AG09309 (cell line): Measurements from ENCODE around the gene GOLGA6D.
"Not testable (repeated sequence)": the region's sequence is repeated elsewhere in the genome, so short reads cannot be mapped to it uniquely, and the experiment has no call there.

Experiments used
- DNase-seq: peaks from one replicate; pipeline ENCODE4 v3.0.0-alpha.2; 2010; ENCODE audit warnings: low read depth
- H3K4me3 ChIP-seq: 2 replicates; pipeline ENCODE4 v1.5.1; 2011; ENCODE audit warnings: mild to moderate bottlenecking, low read depth, low read length, moderate library complexity; ENCODE audit not compliant: control insufficient read depth
- TF ChIP-seq, protein P1 (sequence below): IDR thresholded peaks from 2 replicates; pipeline ENCODE4 v1.5.1; 2011; ENCODE audit warnings: mild to moderate bottlenecking, low read depth, low read length, inconsistent platforms; ENCODE audit not compliant: insufficient read depth, control insufficient read depth; ENCODE audit errors: missing control alignments

Gene GOLGA6D

DNA sequence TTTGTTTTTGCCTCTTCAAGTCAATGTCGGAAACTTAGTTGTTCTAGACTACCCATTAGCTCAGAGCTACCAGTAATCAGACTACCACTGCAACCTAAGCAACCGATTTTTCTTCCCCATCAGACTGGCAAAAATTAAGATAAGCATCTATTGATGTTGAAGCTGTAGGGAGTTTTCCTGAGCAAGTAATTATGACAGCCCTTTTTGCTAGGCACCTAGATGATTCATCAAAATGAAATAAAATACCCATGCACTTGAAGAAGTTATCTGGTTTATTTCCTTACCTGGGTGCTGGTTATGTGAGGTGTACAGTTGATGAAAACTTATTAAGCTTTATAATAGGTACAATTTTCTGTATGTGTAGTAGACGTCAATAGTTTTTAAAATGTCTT is 52.7 kb downstream of the GOLGA6D start:
- no peak for DNase-seq
- TF ChIP-seq, protein P1, sequence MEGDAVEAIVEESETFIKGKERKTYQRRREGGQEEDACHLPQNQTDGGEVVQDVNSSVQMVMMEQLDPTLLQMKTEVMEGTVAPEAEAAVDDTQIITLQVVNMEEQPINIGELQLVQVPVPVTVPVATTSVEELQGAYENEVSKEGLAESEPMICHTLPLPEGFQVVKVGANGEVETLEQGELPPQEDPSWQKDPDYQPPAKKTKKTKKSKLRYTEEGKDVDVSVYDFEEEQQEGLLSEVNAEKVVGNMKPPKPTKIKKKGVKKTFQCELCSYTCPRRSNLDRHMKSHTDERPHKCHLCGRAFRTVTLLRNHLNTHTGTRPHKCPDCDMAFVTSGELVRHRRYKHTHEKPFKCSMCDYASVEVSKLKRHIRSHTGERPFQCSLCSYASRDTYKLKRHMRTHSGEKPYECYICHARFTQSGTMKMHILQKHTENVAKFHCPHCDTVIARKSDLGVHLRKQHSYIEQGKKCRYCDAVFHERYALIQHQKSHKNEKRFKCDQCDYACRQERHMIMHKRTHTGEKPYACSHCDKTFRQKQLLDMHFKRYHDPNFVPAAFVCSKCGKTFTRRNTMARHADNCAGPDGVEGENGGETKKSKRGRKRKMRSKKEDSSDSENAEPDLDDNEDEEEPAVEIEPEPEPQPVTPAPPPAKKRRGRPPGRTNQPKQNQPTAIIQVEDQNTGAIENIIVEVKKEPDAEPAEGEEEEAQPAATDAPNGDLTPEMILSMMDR, result no peak
- peak overlapping the region; percentile 81 for H3K4me3 ChIP-seq

GRCh38 chr15:75335705-75336355 is 53.2 kb downstream of the GOLGA6D start, which contains the start of gene COMMD4:
COMMD4 (plus strand) TSS chr15:75336063; CDS start chr15:75336090, 27 bp downstream.
- TF ChIP-seq, protein P1, result no peak
- peak; percentile 76 for DNase-seq
- H3K4me3 ChIP-seq, result peak within 1 kb of the TSS; percentile 81

DNA sequence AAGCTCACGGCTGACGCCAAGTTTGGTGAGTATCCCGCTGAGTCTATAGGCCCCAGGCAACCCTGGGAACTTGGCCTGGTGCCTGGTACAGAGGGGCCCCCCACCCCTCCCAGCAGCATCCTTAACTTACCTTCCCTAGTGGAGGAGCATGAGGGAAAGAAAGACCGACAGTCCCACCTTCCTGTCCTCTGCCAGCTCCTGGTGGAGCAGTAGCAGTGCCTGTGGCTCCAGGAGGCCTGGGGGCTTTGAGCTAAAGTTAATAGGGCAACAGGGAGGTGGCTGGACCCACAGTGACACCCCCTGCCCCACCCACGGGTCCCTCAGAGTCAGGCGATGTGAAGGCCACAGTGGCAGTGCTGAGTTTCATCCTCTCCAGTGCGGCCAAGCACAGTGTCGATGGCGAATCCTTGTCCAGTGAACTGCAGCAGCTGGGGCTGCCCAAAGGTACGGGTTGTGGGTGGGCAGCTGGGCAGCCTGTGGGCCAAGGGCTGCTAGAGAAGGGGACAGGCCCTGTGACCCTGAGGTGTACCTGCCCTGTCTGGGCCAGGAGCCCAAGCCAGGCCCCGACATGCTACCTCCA is 56.1 kb downstream of the GOLGA6D start:
- no peak overlapping the region for H3K4me3 ChIP-seq
- DNase-seq, result no peak
- TF ChIP-seq, protein P1, result no peak

DNA sequence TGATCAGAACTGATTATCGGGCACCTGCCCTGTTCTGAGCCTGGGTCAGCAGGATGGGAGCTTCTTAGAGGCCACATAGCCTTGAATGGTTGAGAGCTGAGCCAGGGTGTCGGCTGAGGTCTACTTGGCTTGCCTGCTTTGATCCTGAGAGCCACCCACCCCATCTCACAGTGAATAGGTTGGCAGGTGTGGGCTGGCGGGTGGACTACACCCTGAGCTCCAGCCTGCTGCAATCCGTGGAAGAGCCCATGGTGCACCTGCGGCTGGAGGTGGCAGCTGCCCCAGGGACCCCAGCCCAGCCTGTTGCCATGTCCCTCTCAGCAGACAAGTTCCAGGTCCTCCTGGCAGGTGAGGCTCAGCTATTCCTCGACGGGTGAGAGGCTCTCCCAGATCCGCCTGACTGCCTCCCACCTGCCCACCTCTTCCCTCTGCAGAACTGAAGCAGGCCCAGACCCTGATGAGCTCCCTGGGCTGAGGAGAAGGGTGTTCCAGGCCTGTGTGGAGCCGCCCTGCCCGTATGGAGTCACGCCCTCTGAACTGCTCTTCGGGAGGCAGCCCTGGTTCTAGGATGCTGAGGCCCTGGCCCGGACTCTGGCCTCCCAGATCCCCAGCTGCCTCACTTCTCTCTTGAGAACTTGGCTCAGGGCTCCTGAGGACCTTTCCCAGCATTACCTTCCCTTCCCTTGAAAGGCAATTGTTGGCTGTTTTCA is 57.1 kb downstream of the GOLGA6D start:
- TF ChIP-seq, protein P1, result no peak
- no peak overlapping the region for H3K4me3 ChIP-seq
- no peak for DNase-seq

DNA sequence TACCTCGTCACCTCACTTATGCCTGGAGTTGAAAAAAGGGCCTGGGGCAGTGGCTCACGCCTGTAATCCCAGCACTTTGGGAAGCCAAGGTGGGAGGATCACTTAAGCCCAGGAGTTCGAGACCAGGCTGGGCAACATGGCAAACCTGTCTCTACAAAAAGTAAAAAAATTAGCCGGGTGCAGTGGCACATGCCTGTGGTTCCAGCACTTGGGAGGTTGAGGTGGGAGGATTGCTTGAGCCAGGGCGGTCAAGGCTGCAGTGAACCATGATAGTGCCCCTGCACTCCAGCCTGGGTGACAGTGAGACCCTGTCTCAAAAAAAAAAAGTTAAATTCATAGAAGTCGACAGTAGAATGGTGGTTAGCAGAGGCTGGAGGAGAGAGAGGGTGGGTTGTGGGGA is 59.6 kb downstream of the GOLGA6D start:
- H3K4me3 ChIP-seq, result no peak overlapping the region
- TF ChIP-seq, protein P1, result no peak
- DNase-seq, result no peak

- not testable (repeated sequence) for H3K4me3 ChIP-seq, DNase-seq
Measured at GRCh38 chr15:75343953-75344352, 61.3 kb downstream of the GOLGA6D start.
